HG03442 (cell line): Measurements from ENCODE around the gene TLNRD1.

ENCODE experiments used
- ATAC-seq: cut with Tn5 transposase; IDR thresholded peaks from one replicate; pipeline ENCODE4 v1.9.1; 2021; ENCODE audit warnings: mild to moderate bottlenecking, moderate library complexity; ENCODE audit not compliant: unreplicated experiment

Gene TLNRD1

DNA sequence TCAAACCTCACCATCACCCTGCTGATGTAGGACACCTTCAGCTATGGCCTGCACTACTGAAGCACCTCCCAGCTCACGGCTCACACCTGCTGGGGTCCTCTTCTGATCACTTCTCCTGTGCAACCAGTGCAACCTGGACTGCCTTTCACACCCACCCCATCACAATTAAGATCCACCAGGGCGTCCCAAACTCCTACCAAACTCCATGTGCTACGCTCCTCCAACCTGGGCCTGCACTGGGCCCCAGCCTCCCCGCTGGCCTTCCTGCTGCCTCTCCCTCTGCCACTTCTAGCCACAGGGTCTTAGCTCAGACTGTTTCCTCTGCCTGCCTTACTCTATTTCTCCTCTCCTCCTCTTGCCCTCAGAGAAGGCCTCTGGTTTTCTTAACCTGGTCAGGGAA is 23.9 kb upstream of the TLNRD1 start:
- no peak for ATAC-seq

DNA sequence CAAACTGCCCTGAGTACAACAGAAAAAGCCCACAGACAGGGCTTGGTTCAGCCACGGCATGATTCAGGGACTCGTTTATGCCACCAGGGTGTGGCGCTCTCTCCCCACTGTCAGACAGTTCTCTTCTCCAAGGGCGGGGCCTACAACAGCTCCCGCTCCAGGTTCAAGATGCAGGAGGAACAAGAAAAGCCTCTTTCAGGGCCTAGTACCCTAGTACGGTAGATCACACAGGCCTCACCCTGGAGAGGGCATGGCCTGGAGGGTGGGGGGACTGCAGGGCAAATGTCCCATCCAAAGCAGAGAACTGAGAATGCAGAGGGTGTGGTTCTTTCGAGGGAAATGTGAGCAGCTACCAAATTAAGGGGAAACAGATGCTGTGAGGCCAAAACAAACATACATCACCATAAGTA is 23.1 kb upstream of the TLNRD1 start:
- ATAC-seq: no peak

DNA sequence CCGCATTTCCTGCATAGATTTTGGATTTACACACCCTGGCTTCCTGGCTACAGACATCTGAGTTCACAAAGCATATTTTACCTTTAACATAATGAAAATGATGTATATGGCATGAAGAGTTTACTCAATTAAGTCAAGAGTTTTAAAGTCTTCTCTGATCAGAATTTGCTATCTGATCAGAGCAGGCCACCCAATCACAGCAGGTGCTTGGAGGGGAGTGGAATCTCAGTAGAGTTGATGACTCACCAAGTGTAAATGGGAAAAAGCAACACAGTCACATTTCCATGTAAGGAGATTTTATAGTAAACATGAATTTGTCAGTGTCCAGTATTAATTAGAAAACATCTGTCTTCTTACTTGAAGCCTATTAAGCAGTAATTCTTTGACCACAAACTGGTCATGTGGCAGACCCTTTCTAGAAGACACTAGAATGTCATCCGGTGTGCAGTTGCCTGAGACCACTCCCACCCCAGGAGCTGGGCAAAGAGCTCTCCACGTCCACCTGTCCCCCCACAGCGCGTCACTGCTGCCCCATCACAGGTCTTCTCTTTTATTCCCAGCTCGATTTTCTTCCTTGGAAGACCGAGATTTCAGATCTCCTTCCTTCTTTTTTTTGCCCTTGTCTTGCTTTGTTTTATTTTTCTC is 21.9 kb upstream of the TLNRD1 start:
- ATAC-seq: no peak

DNA sequence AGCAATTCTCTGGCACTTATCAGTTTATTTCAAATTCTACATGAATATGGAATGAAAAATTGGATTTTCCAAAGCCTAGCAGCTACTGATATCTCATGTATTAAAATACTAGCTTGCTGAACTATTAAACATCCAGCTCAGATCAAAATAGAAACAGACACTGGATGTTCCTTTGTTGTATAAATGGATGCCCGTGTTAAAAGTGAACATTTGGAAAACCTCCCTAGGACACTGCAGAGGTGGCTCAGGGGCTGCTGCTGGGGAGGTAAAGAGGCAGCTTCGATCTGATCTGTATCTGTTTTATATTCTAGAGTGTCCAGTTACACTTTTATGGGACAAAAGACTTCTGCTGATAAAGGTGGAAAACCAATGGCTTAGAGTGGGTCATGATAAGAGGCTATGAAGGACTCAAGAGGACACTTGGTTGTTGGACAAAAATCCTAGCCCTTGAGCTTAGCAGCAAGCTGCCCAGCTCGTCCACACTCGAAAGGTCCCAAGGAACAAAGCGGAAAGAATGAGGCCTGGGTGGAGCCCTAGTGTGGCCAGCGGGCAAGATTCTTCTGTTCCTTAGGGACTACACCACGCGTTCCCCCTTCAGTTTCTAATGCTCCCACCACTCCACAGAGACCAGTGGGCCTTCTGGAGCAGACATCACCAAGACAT is 21.1 kb upstream of the TLNRD1 start:
- ATAC-seq: no peak

DNA sequence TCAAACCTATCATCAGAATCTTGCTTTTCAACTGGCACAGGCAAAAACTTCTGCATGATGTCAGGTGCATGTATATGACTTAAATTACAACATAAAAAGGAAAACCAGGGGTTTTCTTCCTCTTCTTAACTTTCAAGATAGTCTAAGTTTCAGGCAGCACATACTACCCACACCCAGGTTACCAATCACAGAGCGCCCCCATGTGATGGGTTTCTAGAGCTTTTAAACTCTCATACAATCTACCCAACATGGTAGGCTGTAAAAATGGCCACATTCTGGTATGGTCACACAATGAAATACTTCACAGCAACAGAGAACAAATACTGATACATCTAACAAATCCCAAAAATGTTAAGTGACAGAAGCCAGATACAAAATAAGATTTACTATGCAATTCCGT is 18.5 kb upstream of the TLNRD1 start:
- no peak for ATAC-seq

DNA sequence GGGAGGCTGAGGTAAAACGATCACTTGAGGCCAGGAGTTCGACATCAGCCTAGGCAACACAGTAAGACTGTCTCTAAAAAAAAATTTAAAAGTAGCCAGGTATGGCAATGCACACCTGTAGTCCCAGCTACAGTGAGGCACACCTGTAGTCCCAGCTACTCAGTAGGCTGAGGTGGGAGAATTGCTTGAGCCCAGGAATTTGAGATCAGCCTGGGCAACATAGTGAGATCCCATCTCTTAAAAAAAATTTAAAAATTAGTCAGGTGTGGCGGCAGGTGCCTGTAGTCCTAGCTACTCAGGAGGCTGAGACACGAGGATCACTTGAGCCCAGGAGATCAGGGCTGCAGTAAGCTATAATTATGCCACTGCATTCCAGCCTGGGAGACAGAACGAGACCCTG is 17.9 kb upstream of the TLNRD1 start:
- ATAC-seq: no peak

DNA sequence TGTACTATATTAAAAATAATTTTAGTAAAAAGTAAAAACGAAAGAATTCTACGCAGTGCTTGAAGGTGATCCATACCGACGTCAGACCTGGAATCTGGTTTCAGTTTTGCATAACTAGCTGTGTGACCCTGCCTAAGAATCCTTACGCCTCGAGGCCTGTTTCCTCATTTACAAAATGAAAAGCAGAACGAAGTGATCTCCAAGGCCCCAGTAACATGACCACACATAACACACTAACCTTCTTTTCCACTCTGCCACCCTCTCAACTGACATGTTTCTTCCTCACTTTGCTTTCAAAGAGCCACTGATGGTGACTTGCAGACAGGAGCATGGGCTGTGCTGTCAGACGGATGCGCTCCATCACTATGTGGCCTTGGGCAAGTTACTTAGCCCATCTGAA is 15.9 kb upstream of the TLNRD1 start:
- ATAC-seq: no peak

DNA sequence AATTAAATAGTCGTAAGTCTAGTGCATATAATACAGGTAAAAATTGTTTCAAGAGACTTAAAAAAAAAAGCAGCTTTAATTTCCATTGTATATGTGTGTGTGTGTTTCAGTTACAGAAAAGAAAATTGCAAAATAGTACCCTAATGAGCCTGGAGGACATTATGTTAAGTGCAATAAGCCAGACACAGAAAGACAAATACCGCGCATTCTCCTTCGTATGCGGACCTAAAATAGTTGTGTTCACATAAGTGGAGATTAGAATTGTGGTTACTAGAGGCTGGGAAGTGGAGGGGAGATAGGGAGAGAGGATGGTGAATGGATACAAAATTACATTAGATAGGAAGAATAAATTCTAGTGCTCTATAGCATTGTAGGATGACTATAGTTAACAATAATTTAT is 14.7 kb upstream of the TLNRD1 start:
- no peak for ATAC-seq

DNA sequence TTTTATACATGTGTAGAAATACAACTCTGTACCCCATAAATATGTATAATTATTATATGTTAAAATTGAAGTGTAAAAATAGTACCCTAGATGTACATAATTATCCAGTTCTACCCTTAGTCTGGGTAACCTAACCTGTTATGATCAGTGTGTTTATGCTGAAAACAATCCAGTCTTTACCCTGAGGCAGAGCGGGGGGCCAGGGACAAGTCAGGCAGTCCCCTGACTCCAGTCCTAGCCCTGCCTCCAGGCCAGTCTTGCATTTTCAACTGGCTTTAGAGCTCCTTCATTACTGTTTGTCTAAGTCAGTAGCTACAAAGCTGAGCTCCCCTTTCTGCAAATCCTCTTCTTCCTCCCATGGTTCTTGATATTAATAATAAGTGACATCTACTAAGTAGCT is 14.2 kb upstream of the TLNRD1 start:
- ATAC-seq: no peak

DNA sequence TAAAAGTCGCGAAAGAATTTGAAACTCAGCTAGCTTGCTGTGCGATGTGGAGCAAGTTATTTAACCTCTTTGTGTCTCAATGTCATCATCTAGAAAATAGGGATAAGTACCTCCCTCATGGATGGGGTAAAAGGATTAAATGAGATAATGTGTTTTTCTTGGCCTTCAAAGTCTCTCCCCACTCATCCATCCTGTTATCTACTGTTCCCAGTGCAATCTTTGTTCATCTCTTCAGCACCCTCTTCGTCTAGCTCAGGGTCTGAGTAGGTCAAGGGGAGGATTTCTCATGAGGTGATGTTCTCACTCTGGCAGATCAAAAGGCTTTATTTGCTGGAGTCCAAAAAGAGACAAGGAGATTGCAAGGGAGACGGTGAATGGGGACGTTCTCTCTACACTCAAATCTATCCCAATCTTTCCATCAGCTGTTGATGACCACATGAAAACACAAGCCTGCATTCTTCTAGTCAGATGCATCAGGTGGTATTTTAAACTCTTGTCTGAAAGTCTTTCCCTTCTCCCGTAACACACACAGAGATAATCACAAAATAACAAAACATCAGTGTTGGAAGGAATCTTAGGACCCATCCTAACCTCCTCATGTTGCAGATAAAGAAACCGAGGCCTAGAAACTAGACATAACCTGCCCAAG is 12.5 kb upstream of the TLNRD1 start:
- ATAC-seq: no peak

DNA sequence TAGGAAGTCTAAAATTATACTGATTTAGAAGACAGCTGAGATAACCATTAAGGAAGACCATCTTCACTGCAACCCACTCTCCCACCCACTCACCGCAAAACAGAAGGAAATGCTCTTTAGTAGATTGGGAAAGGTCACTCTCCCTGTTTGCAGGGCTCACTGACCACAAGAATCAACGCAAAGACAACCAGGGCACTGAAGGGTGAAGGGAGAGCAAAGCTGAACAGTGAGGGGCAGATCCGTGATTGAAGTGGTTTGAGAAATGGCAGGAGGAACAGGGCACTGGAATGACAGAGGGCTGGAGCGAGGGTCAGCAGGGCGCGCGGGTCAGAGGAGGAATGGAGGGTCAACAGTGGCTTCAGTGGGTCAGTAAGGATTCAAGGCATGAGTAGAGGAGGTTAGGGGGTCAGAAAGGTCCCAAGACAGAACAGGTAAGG is 11.6 kb upstream of the TLNRD1 start:
- ATAC-seq: peak; percentile 3

DNA sequence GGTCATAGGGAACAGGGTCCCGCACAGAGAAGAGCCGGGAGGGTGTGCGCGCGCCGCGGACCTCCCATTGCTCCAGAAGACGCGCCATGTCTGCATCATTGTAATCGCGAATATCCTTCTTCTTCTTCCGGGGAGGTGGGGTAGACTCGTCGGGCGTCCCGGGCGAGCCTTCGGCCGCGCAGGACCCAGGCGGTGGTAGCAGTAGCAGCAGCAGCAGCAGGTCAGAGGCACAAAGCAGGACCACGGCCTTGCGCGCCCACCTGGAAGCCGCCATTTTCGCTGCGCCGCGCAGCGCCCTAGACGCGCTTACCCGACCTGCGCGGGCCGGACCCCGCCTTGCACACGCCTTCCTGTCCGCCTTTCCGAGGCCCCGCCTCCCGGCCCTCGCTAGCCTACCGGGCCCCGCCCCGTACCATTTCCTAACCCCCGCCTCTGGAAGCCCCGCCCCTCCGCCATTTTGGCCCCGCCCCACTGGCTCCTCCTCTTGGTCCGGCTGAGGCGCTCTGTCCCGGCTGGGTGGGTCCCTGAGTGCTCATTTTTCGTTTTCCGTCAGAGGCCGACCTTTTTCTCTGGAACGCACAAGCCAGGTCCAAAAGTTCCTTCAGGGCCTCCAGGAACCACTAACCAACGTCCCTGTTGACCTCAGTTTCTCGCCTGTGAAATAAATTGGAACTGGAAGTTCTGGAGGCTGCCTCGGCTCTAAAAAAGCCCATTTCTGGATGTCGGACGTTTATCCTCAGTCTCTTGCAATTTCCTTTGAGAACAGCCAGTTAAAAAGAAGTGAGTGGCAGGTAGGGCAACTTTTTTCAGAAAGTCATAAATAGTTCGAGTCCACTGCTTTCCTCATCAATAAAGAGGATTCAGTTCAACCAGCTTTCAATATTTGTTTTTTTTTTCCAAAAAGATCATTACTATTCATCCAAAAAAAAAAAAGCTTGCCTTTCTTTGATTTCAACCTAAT is 10.9 kb upstream of the TLNRD1 start, which contains the start of gene MESD:
MESD (minus strand) TSS at position 302 of the 961 bp plus-strand sequence; CDS start at position 274, 28 bp downstream.
- peak; percentile 94 for ATAC-seq

DNA sequence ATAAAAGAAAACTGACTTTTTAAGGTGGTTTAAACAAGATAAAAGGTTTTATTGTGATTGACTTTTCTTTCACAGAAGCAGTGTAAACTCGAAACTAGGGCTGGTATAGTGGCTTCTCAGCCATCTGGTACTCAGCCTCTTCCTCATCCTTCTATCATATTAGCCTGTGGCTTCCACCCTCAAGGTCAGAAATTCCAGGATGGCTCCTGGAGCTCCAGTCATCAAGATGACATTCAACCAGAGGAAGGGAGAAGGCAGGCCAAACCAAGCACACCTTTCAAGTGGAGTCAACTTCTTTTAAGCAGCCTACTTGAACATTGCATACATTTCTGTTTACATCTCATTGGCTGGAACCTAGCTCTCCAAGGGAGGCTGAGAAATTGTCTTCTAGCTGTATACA is 9.8 kb upstream of the TLNRD1 start:
- ATAC-seq: no peak

DNA sequence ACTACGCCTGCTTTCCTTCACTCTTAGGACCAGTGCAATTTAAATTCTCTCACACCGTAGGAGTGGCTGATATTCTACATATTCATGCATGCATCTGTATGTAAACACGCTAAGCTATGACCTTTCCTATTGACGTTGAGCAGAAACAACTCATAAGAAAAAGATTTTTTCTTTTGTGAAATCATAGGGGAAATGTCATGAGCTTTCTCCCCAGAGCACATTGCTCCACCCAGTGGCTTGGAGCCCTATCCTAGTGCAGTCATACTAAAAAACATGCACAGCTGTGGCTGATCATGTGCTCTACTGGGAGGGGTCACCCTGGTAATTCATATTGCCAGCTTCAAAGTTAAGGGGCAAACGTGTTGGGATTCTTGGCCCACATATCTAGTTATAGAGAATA is 9.3 kb upstream of the TLNRD1 start:
- no peak for ATAC-seq

DNA sequence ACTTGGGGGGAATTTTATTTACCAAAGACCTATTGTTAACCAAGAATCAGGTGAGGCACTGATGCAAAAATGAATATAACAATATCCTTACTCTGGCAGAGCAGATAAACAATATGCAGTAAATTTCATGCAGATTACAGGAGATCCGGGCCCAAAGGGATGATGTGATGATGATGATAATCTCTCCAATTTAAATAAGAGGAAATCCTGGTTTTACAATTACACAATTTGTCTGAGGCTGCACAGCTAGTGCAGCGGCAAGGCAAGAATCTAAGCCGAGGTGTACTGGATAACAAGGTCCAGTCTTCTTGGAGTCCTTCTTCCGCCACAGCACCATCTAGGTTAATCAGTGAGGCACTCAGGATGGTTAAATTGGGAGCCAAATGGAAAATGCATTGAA is 8.7 kb upstream of the TLNRD1 start:
- no peak for ATAC-seq

DNA sequence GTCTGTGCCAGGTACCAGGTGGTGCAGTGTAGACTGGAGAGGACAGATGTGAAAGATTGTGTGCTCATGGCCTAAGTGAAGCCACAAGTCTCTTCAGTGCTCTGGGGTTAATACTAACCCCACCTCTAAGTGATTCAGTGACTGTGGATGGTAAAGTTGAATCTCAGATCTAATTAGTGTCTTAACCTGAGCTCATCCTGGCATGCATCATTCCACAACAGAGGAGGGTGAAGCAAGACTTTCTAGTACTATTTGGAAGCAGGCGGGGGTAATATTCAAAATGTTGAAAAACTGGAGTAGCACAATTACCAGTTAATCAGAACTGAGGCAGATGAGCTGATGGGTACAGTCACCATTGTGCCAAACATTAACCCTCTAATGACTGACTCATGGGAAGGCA is 8.3 kb upstream of the TLNRD1 start:
- no peak for ATAC-seq

DNA sequence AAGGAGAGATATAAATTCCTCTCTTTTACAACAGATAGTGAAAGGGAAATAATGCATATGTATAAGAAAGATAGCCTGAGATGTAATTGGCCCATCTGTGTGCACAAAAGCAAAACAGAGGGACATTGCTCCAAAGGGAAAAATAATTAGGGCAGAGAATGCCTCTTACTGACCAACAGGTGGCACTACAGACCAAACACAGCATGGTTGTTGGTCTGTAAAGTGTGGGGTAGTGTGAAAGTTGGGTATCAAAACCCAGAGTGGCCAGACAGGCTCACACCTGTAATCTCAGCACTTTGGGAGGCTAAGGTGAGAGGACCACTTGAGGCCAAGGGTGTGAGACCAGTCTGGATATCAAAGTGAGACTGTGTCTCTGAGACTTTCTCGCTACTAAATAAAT is 4.5 kb upstream of the TLNRD1 start:
- ATAC-seq: no peak

DNA sequence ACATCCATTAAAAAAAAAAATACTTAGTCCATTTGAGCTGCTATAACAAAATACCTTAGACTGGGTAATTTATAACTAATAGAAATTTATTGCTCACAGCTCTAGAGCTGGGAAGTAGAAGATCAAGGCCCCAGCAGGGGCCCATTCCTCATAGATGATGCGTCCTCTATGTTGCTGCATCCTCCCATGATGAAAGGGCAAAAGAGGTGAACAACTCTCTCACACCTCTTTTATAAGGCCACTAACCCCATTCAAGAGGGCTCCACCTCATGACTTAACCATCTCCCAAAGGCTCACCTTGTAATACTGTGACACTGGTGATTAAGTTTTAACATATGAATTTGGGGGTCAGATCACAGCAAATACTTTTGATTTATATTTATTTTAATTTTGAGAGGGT is 3.0 kb upstream of the TLNRD1 start:
- ATAC-seq: no peak

DNA sequence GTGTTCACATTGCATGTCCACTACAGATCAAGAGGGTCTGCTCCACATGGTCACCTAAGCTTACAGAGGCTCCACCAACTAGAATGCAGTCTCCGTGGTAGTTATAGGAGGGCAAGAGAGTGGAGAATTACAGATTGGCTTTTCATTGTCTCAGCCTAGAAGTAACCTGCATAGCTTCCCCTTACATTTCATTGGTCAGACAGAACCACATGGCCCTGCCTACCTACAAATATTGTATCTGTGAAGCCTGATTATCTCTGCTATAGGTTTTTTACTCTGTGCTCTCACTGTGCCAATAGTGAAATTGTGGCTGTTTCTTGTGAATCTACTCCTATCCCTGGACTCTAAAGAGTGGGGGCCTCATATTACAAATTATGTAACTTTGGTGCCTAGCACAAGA is 2.5 kb upstream of the TLNRD1 start:
- no peak for ATAC-seq

DNA sequence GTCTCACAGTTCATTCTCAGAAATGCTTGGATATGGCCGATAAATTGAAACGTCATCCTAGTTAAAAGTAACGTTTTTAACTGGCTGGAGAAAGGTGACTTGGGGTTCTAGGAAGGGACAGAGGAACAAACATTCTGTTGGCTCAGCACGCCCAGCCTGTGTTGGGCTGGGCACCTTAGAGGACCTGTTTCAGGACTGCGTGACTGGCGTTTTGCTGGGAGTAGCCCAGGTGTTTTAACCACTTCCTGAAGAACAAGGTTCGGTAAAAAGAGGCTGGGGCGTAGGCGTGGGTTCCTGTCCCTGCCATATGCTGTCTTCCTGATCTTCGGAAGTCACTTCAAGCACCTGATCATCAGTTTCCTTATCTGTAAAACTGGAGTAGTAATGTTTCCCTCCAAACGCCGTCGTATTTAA is 1.1 kb upstream of the TLNRD1 start:
- ATAC-seq: no peak

DNA sequence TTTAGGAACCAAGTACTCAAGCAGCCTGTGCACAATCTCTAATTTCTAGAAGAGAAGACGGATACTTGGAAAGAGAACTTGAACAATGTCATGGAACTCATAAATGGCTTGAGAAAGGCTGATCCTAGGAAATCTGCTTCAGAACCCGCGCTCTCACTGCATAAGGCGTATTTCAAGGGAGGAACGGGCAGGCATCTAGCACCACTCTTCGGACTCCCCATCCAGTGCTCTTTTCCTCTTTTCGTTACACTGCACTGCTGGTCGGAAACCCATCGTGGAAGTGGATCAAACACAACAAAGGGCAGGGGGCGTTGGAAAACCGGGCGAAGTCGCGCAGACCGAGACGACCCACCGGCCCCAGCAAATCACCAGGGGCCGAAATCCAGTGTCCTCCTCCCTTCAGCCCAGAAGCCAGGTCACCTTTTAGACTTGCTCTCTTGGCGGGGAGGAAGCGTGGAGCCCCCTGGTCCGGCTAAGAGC is 539 bp upstream of the TLNRD1 start:
- no peak for ATAC-seq
